ENCODE data around the gene DDX23. TPM values are rescaled to one million over a fixed set of nuclear protein-coding genes. Genes with fewer than 3 reads are reported as not detected.
"Not testable (repeated sequence)": the region's sequence is repeated elsewhere in the genome, so short reads cannot be mapped to it uniquely, and the experiment has no call there.

DDX23 gene
- total RNA-seq, 4 donors from 2014 or later = 66.8 to 85.8 (median 73.0) TPM

- Histone ChIP-seq H3K36me3 (peaks cover 0 to 6% of the 10 kb centered on the region in 2 donors), H3K27ac (no peak overlapping the region), H3K4me3 (no peak overlapping the region), H3K9me3 (no peaks in the 10 kb centered on the region), H3K4me1 (no peaks in the 10 kb centered on the region), H3K27me3 (peaks cover 29% of the 10 kb centered on the region)
- WGBS, 2 donors (ENCODE audit: low coverage in 1 of 2) = 91 to 100% methylated on average over 1 to 4 of the region's 5 CpGs
- no peak for ATAC-seq
- no peak for TF ChIP-seq CTCF (IDR thresholded peaks at IDR 0.05)
- no peak for TF ChIP-seq POLR2A (IDR thresholded peaks at IDR 0.05)
- no peak for TF ChIP-seq EP300 (IDR thresholded peaks at IDR 0.05)
- TF ChIP-seq POLR2AphosphoS5 (IDR thresholded peaks at IDR 0.05) = no peak
These were observed 7.6 kb upstream of the DDX23 start for GRCh38 chr12:48859607-48860006.

GRCh38 chr12:48858043-48858442, 6.1 kb upstream of the DDX23 start:
- Histone ChIP-seq H3K27ac (no peak overlapping the region), H3K4me1 (peaks cover 0 to 2% (median 0%) of the 10 kb centered on the region in 3 donors), H3K9me3 (no peaks in the 10 kb centered on the region), H3K4me3 (no peak overlapping the region), H3K27me3 (peaks cover 13% of the 10 kb centered on the region), H3K36me3 (peaks cover 0 to 6% of the 10 kb centered on the region in 2 donors)
- 69 to 74% methylated on average over 3 to 5 of the region's 8 CpGs for WGBS, 2 donors (ENCODE audit: low coverage in 1 of 2)
- no peak for TF ChIP-seq EP300 (IDR thresholded peaks at IDR 0.05)
- no peak for TF ChIP-seq CTCF (IDR thresholded peaks at IDR 0.05)
- TF ChIP-seq POLR2AphosphoS5 (IDR thresholded peaks at IDR 0.05) = no peak
- no peak for TF ChIP-seq POLR2A (IDR thresholded peaks at IDR 0.05)
- no peak for ATAC-seq

DNA sequence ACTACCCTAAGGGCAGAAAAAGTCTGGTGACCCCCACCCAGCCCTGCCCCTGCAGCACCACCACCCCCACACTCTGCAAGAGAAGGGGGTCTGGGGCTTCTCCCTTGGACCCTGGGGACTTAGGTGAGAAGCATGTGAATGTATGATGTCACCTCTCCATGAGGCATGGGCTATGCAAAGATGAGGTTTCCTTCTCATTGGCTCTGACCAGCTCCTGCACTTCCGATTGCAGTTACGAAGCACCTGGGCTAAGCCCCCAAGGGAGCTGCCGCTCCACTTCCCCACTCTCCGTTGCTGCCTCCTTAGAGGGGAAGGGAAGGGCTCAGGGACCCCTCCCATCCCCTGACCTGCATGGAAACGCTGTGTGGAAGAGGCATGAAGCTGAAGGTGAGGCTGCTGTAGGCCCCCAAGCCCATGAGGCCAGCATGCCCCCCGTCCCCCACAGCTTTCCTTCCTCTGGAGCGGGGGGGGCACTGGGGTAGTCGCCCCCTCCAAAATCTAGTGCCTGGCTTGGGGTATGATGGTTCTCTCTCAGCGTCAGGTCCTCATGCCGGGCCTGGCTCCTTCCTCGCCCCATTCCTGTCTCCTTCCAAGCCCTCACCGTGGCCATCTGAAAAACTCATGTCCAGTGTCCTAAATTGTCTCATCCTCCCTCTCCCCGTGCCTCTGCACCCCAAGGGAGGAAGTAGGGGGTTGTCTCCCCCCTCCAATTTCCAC, 5.5 kb upstream of the DDX23 start:
- Histone ChIP-seq H3K9me3 (no peaks in the 10 kb centered on the region), H3K27me3 (peaks cover 7% of the 10 kb centered on the region), H3K27ac (no peak overlapping the region), H3K4me3 (no peak overlapping the region), H3K36me3 (peaks cover 0 to 6% of the 10 kb centered on the region in 2 donors), H3K4me1 (peaks cover 0 to 8% (median 0%) of the 10 kb centered on the region in 3 donors)
- WGBS, 2 donors (ENCODE audit: low coverage in 1 of 2) = 78 to 80% methylated on average over 1 to 7 of the region's 13 CpGs
- TF ChIP-seq POLR2A (IDR thresholded peaks at IDR 0.05) = no peak
- TF ChIP-seq POLR2AphosphoS5 (IDR thresholded peaks at IDR 0.05) = no peak
- no peak for TF ChIP-seq CTCF (IDR thresholded peaks at IDR 0.05)
- TF ChIP-seq EP300 (IDR thresholded peaks at IDR 0.05) = no peak
- ATAC-seq = no peak

- Histone ChIP-seq H3K27ac (no peak overlapping the region), H3K27me3 (no peaks in the 10 kb centered on the region), H3K4me1 (peaks cover 0 to 13% (median 0%) of the 10 kb centered on the region in 3 donors), H3K4me3 (no peak overlapping the region), H3K36me3 (peaks cover 0 to 3% of the 10 kb centered on the region in 2 donors), H3K9me3 (no peaks in the 10 kb centered on the region)
- WGBS, 2 donors (ENCODE audit: low coverage in 1 of 2) = 63% methylated on average over 1 of the region's 2 CpGs; no CpG with 5 or more reads in 1 of the 2 donors
- ATAC-seq = no peak
- TF ChIP-seq POLR2A (IDR thresholded peaks at IDR 0.05) (no peak), EP300 (IDR thresholded peaks at IDR 0.05) (no peak), POLR2AphosphoS5 (IDR thresholded peaks at IDR 0.05) (no peak), CTCF (IDR thresholded peaks at IDR 0.05) (no peak)
These were observed 4.4 kb upstream of the DDX23 start for GRCh38 chr12:48856379-48856778.

DNA sequence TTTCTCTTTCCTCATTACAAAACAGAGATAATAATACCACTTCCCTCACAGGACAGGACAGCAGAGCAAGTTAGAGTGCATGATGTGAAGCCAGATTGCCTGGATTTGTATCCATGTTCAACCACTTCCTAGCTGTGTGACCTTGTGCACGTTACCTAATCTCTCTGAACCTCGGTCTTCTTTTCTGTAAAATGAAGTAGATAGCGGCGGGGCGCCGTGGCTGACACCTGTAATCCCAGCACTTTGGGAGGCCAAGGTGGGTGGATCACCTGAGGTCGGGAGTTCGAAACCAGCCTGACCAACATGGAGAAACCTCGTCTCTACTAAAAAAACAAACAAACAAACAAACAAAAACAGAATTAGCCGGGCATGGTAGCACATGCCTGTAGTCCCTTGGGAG, 3.0 kb upstream of the DDX23 start:
- H3K27ac ChIP-seq, ATAC-seq, H3K27me3 ChIP-seq, H3K36me3 ChIP-seq, H3K4me3 ChIP-seq, H3K9me3 ChIP-seq: not testable (repeated sequence)
- H3K4me1 ChIP-seq = peaks cover 0 to 27% (median 14%) of the 10 kb centered on the region in 3 donors
- 55 to 80% methylated on average over 2 to 3 of the region's 10 CpGs for WGBS, 2 donors (ENCODE audit: low coverage in 1 of 2)
